Stomach (tissue), 4 donors: ENCODE measurements around the gene APP.

Experiments used
- CTCF ChIP-seq, 7 experiments: fragments of 450-650 bp in 4 of 7; fragments of 200-600 bp in 3 of 7; sonication (generic) in 3 of 7; IDR thresholded peaks; one replicate each; pipeline ENCODE4 v1.5.1; 2016 to 2019; ENCODE audit warnings: antibody characterized with exemption in 7 of 7, control low read depth in 2 of 7, mild to moderate bottlenecking in 1 of 7
- EP300 ChIP-seq: sonication (generic); formaldehyde crosslinking; IDR thresholded peaks from one replicate; pipeline ENCODE4 v1.6.1; 2017; ENCODE audit warnings: antibody characterized with exemption
- POLR2A ChIP-seq, 4 donors: fragments of 450-650 bp; IDR thresholded peaks; one replicate each; pipeline ENCODE4 v1.6.1; 2016; ENCODE audit warnings: antibody characterized with exemption in 4 of 4, control low read depth in 2 of 4, mild to moderate bottlenecking in 1 of 4, moderate library complexity in 1 of 4
- POLR2AphosphoS5 ChIP-seq, 3 donors: sonication (generic); formaldehyde crosslinking; IDR thresholded peaks; one replicate each; pipeline ENCODE4 v1.6.1; 2016; ENCODE audit warnings: antibody characterized with exemption in 3 of 3

GRCh38 chr21:26003404-26003803 is 167.2 kb downstream of the APP start:
- TF ChIP-seq POLR2AphosphoS5 (IDR thresholded peaks at IDR 0.05), result no peak
- TF ChIP-seq POLR2A (IDR thresholded peaks at IDR 0.05), result no peak
- no peak for TF ChIP-seq CTCF (IDR thresholded peaks at IDR 0.05)
- TF ChIP-seq EP300, result no peak
